Endothelial cell of hepatic sinusoid (primary cell): ENCODE measurements around the gene MGAT4C.

Experiments
- in situ Hi-C: cut with HindIII; loops from 2 replicates; pipeline ENCODE4 v1.10.0; 2017; ENCODE audit warnings: low sequenced_read_pairs

Gene MGAT4C

GRCh38 chr12:86230516-86231146, 25.6 kb downstream of the MGAT4C start:
- in situ Hi-C loops = no loop called here

- in situ Hi-C loops = no loop called here
These were observed 26.4 kb downstream of the MGAT4C start for GRCh38 chr12:86229772-86230171.

GRCh38 chr12:86228656-86229055, 27.5 kb downstream of the MGAT4C start:
- in situ Hi-C loops = no loop called here

- in situ Hi-C loops = no loop called here
These were observed 29.7 kb downstream of the MGAT4C start for GRCh38 chr12:86226481-86226880.

GRCh38 chr12:86216591-86216990, 39.6 kb downstream of the MGAT4C start:
- in situ Hi-C loops = no loop called here

- in situ Hi-C loops = no loop called here
These were observed 43.2 kb downstream of the MGAT4C start for GRCh38 chr12:86213012-86213411.

- in situ Hi-C loops = no loop called here
These were observed 57.3 kb downstream of the MGAT4C start for GRCh38 chr12:86198696-86199444.

GRCh38 chr12:86196465-86196864, 59.7 kb downstream of the MGAT4C start:
- in situ Hi-C loops = no loop called here

GRCh38 chr12:86194721-86195120, 61.5 kb downstream of the MGAT4C start:
- in situ Hi-C loops = no loop called here

GRCh38 chr12:86193931-86194330, 62.3 kb downstream of the MGAT4C start:
- in situ Hi-C loops = no loop called here

GRCh38 chr12:86188226-86188625, 68.0 kb downstream of the MGAT4C start:
- in situ Hi-C loops = no loop called here

GRCh38 chr12:86186449-86186848, 69.7 kb downstream of the MGAT4C start:
- in situ Hi-C loops = no loop called here

GRCh38 chr12:86179855-86180254, 76.3 kb downstream of the MGAT4C start:
- in situ Hi-C loops = no loop called here

- in situ Hi-C loops = no loop called here
These were observed 82.0 kb downstream of the MGAT4C start for GRCh38 chr12:86174188-86174587.

- in situ Hi-C loops = no loop called here
These were observed 83.2 kb downstream of the MGAT4C start for GRCh38 chr12:86172913-86173443.

GRCh38 chr12:86170051-86170450, 86.1 kb downstream of the MGAT4C start:
- in situ Hi-C loops = no loop called here

- in situ Hi-C loops = no loop called here
These were observed 97.2 kb downstream of the MGAT4C start for GRCh38 chr12:86158956-86159355.

GRCh38 chr12:86154620-86155019, 101.6 kb downstream of the MGAT4C start:
- in situ Hi-C loops = no loop called here

- in situ Hi-C loops = no loop called here
These were observed 107.6 kb downstream of the MGAT4C start for GRCh38 chr12:86148612-86149011.

- in situ Hi-C loops = no loop called here
These were observed 108.1 kb downstream of the MGAT4C start for GRCh38 chr12:86148071-86148470.

- in situ Hi-C loops = no loop called here
These were observed 111.0 kb downstream of the MGAT4C start for GRCh38 chr12:86145156-86145555.

- in situ Hi-C loops = no loop called here
These were observed 113.0 kb downstream of the MGAT4C start for GRCh38 chr12:86143162-86143561.
